HG02870 (cell line): ENCODE results near the gene CBX8.

Experiments used
- ATAC-seq: cut with Tn5 transposase; IDR thresholded peaks from one replicate; pipeline ENCODE4 v1.9.1; 2021; ENCODE audit warnings: mild to moderate bottlenecking, moderate library complexity; ENCODE audit not compliant: unreplicated experiment

Gene CBX8

GRCh38 chr17:79821331-79822095 lies 24.6 kb upstream of the CBX8 start:
- no peak for ATAC-seq

DNA sequence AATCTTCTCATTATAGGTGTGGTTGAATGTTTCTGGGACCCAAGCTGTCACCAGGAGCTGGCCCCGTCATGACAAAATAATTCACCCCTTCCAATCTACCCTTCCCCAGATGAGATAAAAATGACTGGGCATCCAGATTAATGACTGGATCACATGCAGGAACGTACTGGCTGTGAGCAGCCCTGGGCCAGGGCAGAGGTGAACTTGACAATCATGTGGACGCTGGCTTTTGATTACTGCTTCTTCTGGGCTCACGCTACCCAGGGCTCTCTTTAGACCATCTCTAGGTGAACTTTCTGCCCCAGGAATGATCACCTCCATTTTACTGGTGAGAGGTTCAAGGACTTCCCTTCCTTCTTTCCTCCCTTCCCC lies 24.1 kb upstream of the CBX8 start:
- no peak for ATAC-seq

- ATAC-seq: no peak
These were observed 22.8 kb upstream of the CBX8 start for GRCh38 chr17:79819534-79820276.

GRCh38 chr17:79819085-79819484 lies 22.2 kb upstream of the CBX8 start:
- no peak for ATAC-seq

DNA sequence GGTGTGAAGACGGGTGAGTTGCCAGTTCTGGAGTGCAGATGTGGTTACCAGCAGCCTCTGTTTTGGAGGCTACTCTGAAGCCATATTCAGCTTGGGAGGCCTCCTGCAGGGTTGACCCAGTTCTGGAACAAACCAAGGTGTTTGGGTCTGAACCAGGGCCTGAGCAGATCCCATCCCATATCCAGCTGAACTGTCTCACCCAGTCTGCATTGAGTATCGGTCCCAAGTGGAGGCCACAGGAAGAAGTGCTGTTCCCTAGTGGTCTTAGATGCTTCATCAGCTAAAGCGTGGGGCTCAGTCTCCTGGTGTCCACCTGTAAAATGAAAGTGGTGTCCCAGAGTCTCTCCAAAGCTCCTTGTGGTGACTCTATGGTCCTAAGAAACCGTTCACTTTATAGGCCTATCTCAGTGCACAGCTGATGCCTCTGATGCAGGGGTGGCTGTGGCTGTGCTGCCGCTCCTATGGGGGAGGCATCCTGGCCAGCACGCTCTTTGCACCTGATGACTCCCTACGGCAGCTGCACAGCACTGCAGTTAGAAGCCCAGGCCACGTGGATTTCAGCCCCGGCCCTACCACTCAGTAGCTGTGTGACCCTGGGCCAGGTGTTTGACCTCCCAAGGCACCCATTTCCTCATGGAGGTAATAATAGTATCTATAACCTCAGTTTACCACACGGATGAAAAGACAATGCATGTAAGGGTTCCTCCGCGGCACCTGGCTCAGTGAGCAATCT lies 21.3 kb upstream of the CBX8 start:
- ATAC-seq: no peak

DNA sequence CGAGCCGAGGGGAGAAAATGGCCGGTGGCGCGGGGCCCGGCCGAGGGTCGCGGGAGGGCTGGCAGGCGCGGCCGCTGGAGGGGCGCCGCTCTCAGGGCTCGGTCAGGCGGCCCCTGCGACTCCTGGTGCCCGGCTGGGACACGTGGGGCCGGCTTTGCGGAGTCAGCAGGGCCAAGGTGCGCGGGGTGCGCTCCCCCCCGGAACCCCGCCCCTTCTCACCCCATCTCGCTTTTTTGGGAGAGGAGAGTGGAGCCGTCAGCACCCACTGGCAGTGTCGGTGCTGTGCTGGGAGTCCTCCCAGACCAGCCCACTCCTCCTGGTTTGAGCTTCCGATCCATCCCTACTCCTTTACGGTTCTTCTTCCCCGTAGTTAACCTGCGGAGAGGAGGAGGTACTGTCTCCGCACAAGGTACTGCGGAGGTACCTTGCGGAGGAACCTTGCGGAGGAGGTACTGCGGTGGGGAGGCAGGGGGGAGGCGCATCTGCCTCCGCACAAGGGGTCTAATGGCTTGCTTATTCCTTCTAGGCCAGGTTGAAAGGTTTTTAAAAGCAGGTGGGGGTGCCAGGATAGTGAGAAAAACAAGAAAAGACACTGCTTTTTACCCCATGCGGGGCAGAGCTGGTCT lies 19.1 kb upstream of the CBX8 start:
- no peak for ATAC-seq

- no peak for ATAC-seq
These were observed 18.3 kb upstream of the CBX8 start for GRCh38 chr17:79814974-79815835.

- ATAC-seq: no peak
These were observed 17.5 kb upstream of the CBX8 start for GRCh38 chr17:79814127-79814973.

DNA sequence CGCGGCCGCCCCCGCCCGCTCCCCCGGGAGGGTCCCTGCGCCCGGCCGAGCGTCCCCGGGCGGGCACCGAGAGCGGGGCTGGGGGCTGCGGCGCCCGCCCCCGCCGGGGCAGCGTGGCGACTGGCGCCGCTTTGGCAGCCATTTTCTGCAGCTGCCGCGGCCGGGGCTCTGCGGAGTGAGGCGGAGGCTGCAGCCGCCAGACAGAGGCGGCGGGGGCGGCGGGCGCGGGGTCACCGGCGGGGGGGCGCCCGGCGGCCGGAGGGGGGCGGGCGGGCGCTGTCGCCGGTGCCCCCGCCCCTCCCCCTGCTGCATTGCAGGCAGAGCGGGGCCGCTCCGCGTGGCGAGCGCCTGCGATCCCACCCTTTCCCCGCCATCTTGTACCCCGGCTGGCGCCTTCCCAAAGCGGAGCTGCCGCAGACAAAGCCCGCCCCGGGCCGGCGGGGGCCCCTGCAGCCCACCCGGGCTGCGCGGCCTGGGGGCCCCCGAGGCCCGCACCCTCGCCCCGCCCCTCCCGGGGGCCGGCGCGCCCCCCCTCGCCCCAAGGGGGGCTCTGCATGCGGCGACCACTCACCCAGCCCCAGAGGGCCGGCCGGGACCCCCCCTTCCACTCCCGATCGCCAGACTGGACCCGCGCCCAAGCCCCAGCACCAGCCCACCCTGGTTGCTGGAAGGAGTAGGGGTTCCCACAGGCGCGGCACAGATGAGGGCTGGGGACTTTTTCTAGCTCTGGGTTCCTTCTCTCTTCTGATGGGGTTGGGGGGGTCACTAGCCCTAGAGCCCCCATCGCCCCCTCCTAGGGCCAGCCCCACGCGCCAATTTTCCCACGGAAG lies 16.6 kb upstream of the CBX8 start:
- ATAC-seq: no peak

DNA sequence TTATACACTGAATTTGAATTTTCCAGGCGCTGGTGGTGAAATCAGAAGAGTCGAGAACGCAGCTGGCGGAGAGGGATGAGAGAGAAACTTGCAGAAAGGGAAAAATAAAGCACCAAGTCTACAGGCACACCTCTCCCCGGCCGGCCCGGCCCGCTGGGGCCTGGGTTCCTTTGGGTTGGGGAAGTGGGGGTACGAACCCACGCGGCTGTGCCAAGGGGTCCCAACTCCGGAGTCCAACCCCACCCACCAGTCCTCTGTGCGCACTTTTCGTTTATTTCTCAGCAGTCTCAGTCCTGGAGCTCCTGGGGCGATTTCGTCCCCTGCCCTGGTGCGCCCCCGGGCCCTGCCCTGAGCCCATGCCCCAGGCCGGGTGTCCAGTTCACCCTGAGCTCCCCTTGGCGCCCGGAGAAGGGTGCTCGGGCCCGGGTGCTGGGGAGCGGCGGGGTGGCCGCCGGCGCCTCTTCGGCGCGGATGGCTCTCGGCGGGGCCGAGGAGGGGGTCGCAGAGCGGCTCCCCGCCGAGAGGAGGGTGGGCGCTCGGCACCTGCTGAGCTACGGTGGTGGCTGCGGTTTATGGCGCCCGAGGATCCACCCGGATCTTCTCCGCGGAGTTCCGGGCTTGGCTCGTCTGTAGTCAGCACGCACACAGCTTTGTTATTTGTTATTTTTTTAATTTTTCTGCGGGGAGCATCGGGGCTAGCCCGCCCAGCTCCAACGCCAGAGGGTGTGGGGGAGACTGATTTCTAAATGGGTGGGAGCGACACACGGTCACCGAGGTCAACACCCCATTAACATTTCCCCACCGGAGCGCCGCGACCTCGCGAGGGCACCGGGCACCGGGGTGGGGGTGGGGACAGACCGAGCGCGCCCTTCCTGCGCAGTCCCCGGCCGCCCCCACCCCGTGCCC lies 15.7 kb upstream of the CBX8 start:
- ATAC-seq: no peak

DNA sequence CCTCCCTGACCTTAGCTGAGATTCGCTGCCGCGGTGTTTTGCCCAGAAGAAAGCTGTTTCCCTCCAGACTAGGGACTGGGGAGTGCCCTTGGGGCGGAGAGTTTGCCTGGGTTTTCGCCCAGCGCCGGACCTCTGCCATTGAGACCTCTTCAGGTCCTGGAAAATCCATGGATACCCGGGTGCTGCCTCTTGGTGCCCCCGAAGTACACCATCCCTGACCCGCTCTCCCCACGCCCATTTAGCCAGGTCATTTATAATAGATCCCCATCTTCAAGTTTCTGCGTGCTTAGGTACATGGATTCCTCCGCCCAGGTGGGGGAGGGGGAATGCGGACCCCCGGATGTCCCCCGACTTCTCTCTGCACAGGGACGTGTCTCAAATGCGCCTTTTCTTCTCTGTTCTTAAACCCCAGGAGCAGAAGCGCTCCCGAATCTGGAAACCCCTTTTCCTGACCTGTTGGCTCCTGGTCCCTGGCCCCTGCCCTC lies 15.0 kb upstream of the CBX8 start:
- no peak for ATAC-seq

DNA sequence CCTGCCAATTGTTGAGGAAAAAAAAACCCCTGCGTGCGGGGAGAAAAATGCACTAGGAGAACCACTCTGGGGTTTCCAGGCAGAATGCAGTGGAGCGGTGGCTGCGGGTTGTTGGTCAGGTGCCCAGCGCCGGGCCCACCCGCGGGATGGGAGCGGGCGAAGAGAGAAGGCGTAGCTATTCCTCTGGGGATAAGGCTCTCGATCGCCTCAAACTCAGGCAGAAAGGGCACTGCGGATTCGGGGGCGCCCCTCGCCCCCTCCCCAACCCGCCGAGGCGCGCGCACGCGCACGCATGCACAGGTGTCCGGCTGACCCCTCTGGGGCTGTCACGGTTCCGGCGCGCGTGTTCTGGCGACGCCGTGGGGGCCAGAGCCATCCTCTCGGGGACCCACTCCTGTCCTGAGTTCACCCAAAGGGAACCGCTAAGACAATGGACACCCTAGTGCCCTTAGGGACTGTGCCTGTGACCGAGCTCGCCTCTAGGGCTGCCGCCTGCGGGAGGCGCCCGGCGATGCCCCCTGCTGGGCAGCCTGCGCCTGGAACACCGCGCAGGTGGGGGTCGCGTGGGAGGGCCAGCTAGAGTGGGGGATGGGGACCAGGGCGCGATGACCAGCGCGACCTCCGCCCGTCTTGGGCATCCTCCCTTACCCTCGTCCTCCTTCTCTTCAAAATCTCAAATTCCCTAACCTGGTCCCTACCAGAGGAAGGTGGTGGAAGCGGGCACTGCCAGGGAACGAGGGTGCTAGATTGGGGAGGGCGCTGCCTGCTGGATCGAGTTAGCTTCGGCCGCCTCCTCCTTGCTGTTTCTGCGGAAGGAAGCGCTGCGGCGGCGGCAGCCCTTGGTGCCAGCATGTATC lies 14.4 kb upstream of the CBX8 start:
- ATAC-seq: no peak

GRCh38 chr17:79810130-79811010 lies 13.5 kb upstream of the CBX8 start:
- peak; percentile 83 for ATAC-seq

DNA sequence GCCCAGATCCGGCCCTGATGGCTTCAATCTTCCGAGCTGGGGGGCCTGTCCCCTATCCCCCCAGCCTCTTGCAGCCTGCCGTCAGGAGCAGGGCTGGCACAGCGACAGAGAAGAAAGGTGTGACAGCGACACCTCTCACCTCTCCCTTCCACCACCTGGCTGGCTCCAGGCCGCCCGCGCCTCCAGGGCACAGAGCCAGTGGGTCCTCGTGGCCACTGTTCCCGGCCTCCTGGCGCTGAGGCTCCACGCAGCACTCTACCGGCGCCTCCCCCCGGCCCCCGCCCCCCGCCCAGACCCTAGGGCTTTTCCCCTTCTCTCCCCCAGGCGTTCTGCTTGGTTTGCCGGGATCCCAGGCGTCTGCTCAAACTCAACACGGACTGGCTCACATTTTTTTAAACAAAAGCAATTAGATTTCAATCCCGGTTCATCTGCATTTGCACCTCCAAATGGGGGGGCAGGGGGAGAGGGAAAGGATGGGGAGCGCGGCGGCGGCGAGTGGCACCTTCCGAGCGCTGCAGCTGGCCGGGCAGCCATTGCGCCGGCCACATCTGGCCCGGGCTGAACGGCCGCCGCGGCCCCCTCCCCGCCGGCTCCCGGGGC lies 12.8 kb upstream of the CBX8 start:
- ATAC-seq: no peak
